ENCODE data around the gene FRAS1. TPM values are rescaled to one million over a fixed set of nuclear protein-coding genes. Genes with fewer than 3 reads are reported as not detected.
"Not testable (repeated sequence)": the region's sequence is repeated elsewhere in the genome, so short reads cannot be mapped to it uniquely, and the experiment has no call there.

FRAS1 gene
- total RNA-seq, 1 experiment from 2014 or later: 0.23 TPM

- Histone ChIP-seq H3K27me3 (ENCODE audit: control insufficient read depth, insufficient read depth, low read length) (no peaks in the 10 kb centered on the region), H3K4me3 (ENCODE audit: low read depth in 2 of 2, low read length in 2 of 2) (no peak overlapping the region), H3K27ac (ENCODE audit: low read length) (no peak overlapping the region), H3K9me3 (ENCODE audit: control insufficient read depth, insufficient read depth, low read depth, low read length) (no peaks in the 10 kb centered on the region), H3K36me3 (ENCODE audit: control insufficient read depth, insufficient read depth, low read length) (no peaks in the 10 kb centered on the region), H3K4me1 (ENCODE audit: control insufficient read depth, insufficient read depth, low read length) (no peaks in the 10 kb centered on the region)
- POLR2A ChIA-PET: no interaction called here
- intact Hi-C loops (cut with micrococcal nuclease; ENCODE audit: unreplicated experiment) (no loop called here), in situ Hi-C loops (cut with HindIII; ENCODE audit: low pct_unique_long_range_greater_than_20kb, low sequenced_read_pairs) (no loop called here)
- DNase-seq (ENCODE audit: low read depth, low spot score) (no peak), ATAC-seq (no peak)
- CTCF ChIA-PET: no interaction called here
- TF ChIP-seq POLR2AphosphoS5 (IDR thresholded peaks at IDR 0.05; ENCODE audit: low read depth, low read length): no peak
- TF ChIP-seq CTCF (IDR thresholded peaks at IDR 0.05): no peak
- TF ChIP-seq TCF7L2 (IDR thresholded peaks at IDR 0.05; ENCODE audit: low read depth, low read length): no peak
- no peak for TF ChIP-seq REST (IDR thresholded peaks at IDR 0.05; ENCODE audit: insufficient read depth in 1 of 2, low read depth in 2 of 2, low read length in 1 of 2)
- no peak for TF ChIP-seq SIN3A (IDR thresholded peaks at IDR 0.05; ENCODE audit: borderline replicate concordance, insufficient read depth, low read depth, low read length)
- no TSS peak for BruUV-seq (replicated peaks)
Measured at GRCh38 chr4:78325271-78326157, 268.4 kb downstream of the FRAS1 start.

GRCh38 chr4:78328591-78328990 lies 271.5 kb downstream of the FRAS1 start:
- H3K27me3 ChIP-seq (ENCODE audit: control insufficient read depth, insufficient read depth, low read length); intact Hi-C loops (cut with micrococcal nuclease; ENCODE audit: unreplicated experiment); H3K27ac ChIP-seq (ENCODE audit: low read length); in situ Hi-C loops (cut with HindIII; ENCODE audit: low pct_unique_long_range_greater_than_20kb, low sequenced_read_pairs); POLR2A ChIA-PET; CTCF ChIA-PET; H3K36me3 ChIP-seq (ENCODE audit: control insufficient read depth, insufficient read depth, low read length); BruUV-seq (replicated peaks); H3K4me1 ChIP-seq (ENCODE audit: control insufficient read depth, insufficient read depth, low read length); ATAC-seq; H3K4me3 ChIP-seq (ENCODE audit: low read depth in 2 of 2, low read length in 2 of 2); DNase-seq (ENCODE audit: low read depth, low spot score); H3K9me3 ChIP-seq (ENCODE audit: control insufficient read depth, insufficient read depth, low read depth, low read length): not testable (repeated sequence)

- Histone ChIP-seq H3K4me3 (ENCODE audit: low read depth in 2 of 2, low read length in 2 of 2) (no peak overlapping the region), H3K4me1 (ENCODE audit: control insufficient read depth, insufficient read depth, low read length) (no peaks in the 10 kb centered on the region), H3K27ac (ENCODE audit: low read length) (no peak overlapping the region), H3K36me3 (ENCODE audit: control insufficient read depth, insufficient read depth, low read length) (no peaks in the 10 kb centered on the region), H3K9me3 (ENCODE audit: control insufficient read depth, insufficient read depth, low read depth, low read length) (no peaks in the 10 kb centered on the region), H3K27me3 (ENCODE audit: control insufficient read depth, insufficient read depth, low read length) (no peaks in the 10 kb centered on the region)
- no peak for TF ChIP-seq TCF7L2 (IDR thresholded peaks at IDR 0.05; ENCODE audit: low read depth, low read length)
- no peak for TF ChIP-seq CTCF (IDR thresholded peaks at IDR 0.05)
- intact Hi-C loops (cut with micrococcal nuclease; ENCODE audit: unreplicated experiment) (no loop called here), in situ Hi-C loops (cut with HindIII; ENCODE audit: low pct_unique_long_range_greater_than_20kb, low sequenced_read_pairs) (no loop called here)
- no peak for ATAC-seq
- POLR2A ChIA-PET: no interaction called here
- no peak for DNase-seq (ENCODE audit: low read depth, low spot score)
- CTCF ChIA-PET: no interaction called here
- BruUV-seq (replicated peaks): no TSS peak
Measured at GRCh38 chr4:78331186-78331585, 274.1 kb downstream of the FRAS1 start.

Data from Panc1 (cell line).